DOHH2 (cell line): ENCODE data around the gene FUT2.

Source experiments
- H3F3A ChIP-seq: fragments of 200-600 bp; sonication (generic), shearing (Covaris generic); 2 replicates; pipeline ENCODE4 v1.6.0; 2016; ENCODE audit warnings: antibody characterized with exemption, mild to moderate bottlenecking; ENCODE audit not compliant: control insufficient read depth, insufficient read depth
- H3K27ac ChIP-seq: fragments of 200-600 bp; sonication (generic); 2 replicates; pipeline ENCODE4 v1.5.1; 2014; ENCODE audit warnings: low read depth, mild to moderate bottlenecking, low read length, moderate library complexity
- H3K27me3 ChIP-seq: fragments of 200-600 bp; sonication (generic); 2 replicates; pipeline ENCODE4 v1.6.1; 2014; ENCODE audit warnings: mild to moderate bottlenecking, low read length, mixed read lengths; ENCODE audit not compliant: control insufficient read depth
- H3K36me3 ChIP-seq: fragments of 200-600 bp; sonication (generic); 2 replicates; pipeline ENCODE4 v1.6.1; 2014; ENCODE audit warnings: mild to moderate bottlenecking, low read length, moderate library complexity, mixed read lengths; ENCODE audit not compliant: control insufficient read depth
- H3K4me1 ChIP-seq: fragments of 200-600 bp; sonication (generic); 2 replicates; pipeline ENCODE4 v1.6.1; 2014; ENCODE audit warnings: mild to moderate bottlenecking, low read length, mixed read lengths; ENCODE audit not compliant: control insufficient read depth
- H3K4me2 ChIP-seq: fragments of 200-600 bp; sonication (generic); 2 replicates; pipeline ENCODE4 v1.6.0; 2014; ENCODE audit warnings: mild to moderate bottlenecking, low read length, moderate library complexity
- H3K4me3 ChIP-seq: fragments of 200-600 bp; sonication (generic); 2 replicates; pipeline ENCODE4 v1.5.1; 2014; ENCODE audit warnings: mild to moderate bottlenecking, low read length, mixed read lengths
- H3K79me2 ChIP-seq: fragments of 200-600 bp; sonication (generic); 2 replicates; pipeline ENCODE4 v1.6.1; 2014; ENCODE audit warnings: mild to moderate bottlenecking, low read length, mixed read lengths; ENCODE audit not compliant: control insufficient read depth
- H3K9me2 ChIP-seq: fragments of 200-600 bp; sonication (generic); replicated peaks from 2 replicates; pipeline ENCODE4 v1.6.1; 2014; ENCODE audit warnings: mild to moderate bottlenecking, low read length, mixed read lengths; ENCODE audit not compliant: control insufficient read depth
- H3K9me3 ChIP-seq: fragments of 200-600 bp; sonication (generic); 2 replicates; pipeline ENCODE4 v1.6.1; 2014; ENCODE audit warnings: antibody characterized with exemption, low read length, mixed read lengths; ENCODE audit not compliant: control insufficient read depth, insufficient read depth
- H4K20me1 ChIP-seq: fragments of 200-600 bp; sonication (generic); 2 replicates; pipeline ENCODE4 v1.6.0; 2014; ENCODE audit warnings: low read depth, mild to moderate bottlenecking, antibody characterized with exemption, low read length, moderate library complexity; ENCODE audit not compliant: control insufficient read depth, insufficient read depth
- CTCF ChIP-seq: fragments of 200-600 bp; sonication (generic); IDR thresholded peaks from one replicate; pipeline ENCODE4 v1.5.1; 2014; ENCODE audit warnings: antibody characterized with exemption, mild to moderate bottlenecking, low read depth, low read length; ENCODE audit not compliant: poor library complexity, severe bottlenecking
- EZH2phosphoT487 ChIP-seq: fragments of 200-600 bp; sonication (generic); IDR thresholded peaks from 2 replicates; pipeline ENCODE4 v1.6.1; 2017; ENCODE audit warnings: borderline replicate concordance, mild to moderate bottlenecking, antibody characterized with exemption, low read length, moderate library complexity, mixed read lengths

FUT2 gene

GRCh38 chr19:48668761-48669160 is 27.0 kb upstream of the FUT2 start:
- TF ChIP-seq CTCF (no peak), EZH2phosphoT487 (no peak)
- Histone ChIP-seq H3K4me3 (no peak overlapping the region), H3K4me1 (no peaks in the 10 kb centered on the region), H3K27me3 (no peaks in the 10 kb centered on the region), H3F3A (no peaks in the 10 kb centered on the region), H3K4me2 (no peak overlapping the region), H3K9me2 (no peaks in the 10 kb centered on the region), H3K27ac (no peak overlapping the region), H3K79me2 (no peaks in the 10 kb centered on the region), H3K9me3 (peaks cover 5% of the 10 kb centered on the region; the same call in 1 of the 2 replicates), H4K20me1 (no peaks in the 10 kb centered on the region), H3K36me3 (no peaks in the 10 kb centered on the region)

- no peaks in the 10 kb centered on the region for H3K27me3 ChIP-seq
- no peak overlapping the region for H3K4me3 ChIP-seq
- H3K9me3 ChIP-seq, result peaks cover 5% of the 10 kb centered on the region; the same call in 1 of the 2 replicates
- TF ChIP-seq EZH2phosphoT487 (no peak), CTCF (no peak)
- H3K36me3 ChIP-seq, result no peaks in the 10 kb centered on the region
- H4K20me1 ChIP-seq, result no peaks in the 10 kb centered on the region
- no peaks in the 10 kb centered on the region for H3K9me2 ChIP-seq
- no peak overlapping the region for H3K27ac ChIP-seq
- H3K4me2 ChIP-seq, result no peak overlapping the region
- H3K79me2 ChIP-seq, result no peaks in the 10 kb centered on the region
- H3F3A ChIP-seq, result no peaks in the 10 kb centered on the region
- H3K4me1 ChIP-seq, result peaks cover 3% of the 10 kb centered on the region
Measured at GRCh38 chr19:48669903-48670668, 25.7 kb upstream of the FUT2 start.

GRCh38 chr19:48670699-48671445 is 24.9 kb upstream of the FUT2 start:
- Histone ChIP-seq H3K9me3 (peaks cover 5% of the 10 kb centered on the region; the same call in 1 of the 2 replicates), H3K4me3 (no peak overlapping the region), H3K27ac (no peak overlapping the region), H3K4me1 (peaks cover 9% of the 10 kb centered on the region), H3F3A (no peaks in the 10 kb centered on the region), H4K20me1 (no peaks in the 10 kb centered on the region), H3K4me2 (no peak overlapping the region), H3K79me2 (no peaks in the 10 kb centered on the region), H3K9me2 (no peaks in the 10 kb centered on the region), H3K27me3 (no peaks in the 10 kb centered on the region), H3K36me3 (no peaks in the 10 kb centered on the region)
- TF ChIP-seq EZH2phosphoT487 (no peak), CTCF (no peak)
